ENCODE results near the gene MRLN. TPM values are rescaled to one million over a fixed set of nuclear protein-coding genes. Genes with fewer than 3 reads are reported as not detected.

Gene MRLN
- total and polyA plus RNA-seq, 2 donors: 5.7 TPM; not detected in 1

DNA sequence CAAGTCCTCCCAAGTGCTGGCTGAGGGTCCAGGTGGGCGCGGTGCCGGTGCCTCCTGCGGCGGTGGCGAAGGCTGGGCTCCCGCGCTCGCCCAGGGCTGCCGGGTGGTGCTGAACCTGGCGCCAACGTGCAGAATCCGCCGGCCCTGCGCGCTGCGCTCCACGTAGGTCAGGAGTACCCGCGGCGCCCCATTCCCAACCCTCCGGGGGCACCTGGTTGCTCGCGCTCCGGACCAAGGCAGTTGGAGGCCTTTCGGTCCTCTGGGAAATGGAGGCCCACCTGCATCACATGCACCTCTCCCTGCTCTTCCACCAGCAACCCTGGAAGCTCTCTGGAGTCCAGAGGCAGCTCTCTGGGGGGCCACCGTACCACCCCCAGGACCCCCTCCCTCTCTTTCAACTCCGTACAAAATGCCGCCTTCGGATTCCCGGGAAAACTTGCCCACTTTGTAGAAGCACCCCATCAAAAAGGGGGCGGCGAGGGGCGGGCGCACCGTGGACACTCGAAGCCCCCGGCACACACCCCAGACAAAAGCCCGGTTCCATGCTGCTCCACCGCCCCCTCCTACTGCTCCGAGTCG, 44.4 kb downstream of the MRLN start:
- no peaks in the 10 kb centered on the region for H3K4me1 ChIP-seq (ENCODE audit: insufficient read depth)
- H3K4me3 ChIP-seq (ENCODE audit: low read depth, low read length): peak overlapping the region; percentile 37
- no peak overlapping the region for H3K27ac ChIP-seq (ENCODE audit: low read depth)
- no peak for DNase-seq (ENCODE audit: extremely low spot score)
- under 1% methylated on average over 42 of the region's 42 CpGs for WGBS
- H3K36me3 ChIP-seq (ENCODE audit: insufficient read depth): no peaks in the 10 kb centered on the region

DNA sequence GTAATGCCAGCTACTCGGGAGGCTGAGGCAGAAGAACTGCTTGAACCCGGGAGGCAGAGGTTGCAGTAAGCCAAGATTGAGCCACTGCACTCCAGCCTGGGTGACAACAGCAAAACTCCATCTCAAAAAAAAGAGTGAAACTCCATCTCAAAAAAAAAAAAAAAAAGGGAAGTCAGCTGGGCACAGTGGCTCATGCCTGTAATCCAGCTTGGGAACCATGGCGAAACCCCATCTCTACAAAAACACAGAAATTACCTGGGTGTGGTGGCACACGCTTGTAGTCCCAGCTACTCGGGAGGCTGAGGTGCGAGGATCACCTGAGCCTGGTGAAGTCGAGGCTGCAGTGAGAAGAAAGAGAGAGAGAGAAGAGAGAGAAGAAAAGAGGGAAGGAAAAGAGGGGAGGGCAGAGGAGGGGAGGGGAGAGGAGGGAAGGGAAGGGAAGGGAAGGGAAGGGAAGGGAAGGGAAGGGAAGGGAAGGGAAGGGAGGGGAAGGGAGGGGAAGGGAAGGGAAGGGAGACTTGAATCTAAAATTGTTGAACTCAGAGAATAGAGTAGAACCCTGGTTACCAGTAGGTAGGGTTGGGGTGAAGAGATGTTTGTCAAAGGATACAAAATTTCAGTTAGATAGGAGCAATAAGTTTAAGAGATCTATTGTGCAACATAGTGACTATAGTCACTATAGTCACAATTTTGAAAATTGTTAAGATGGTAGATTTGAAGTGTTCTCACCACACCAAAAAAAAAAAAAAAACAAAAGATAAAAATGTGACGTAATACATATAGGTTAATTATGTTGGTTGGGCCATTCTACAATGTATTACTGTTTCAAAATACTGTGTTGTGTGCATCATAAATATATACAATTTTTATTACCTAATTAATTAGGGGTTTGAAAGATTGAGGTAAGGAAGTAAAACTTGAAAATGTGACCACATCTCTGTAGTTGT, 46.1 kb downstream of the MRLN start:
- H3K36me3 ChIP-seq (ENCODE audit: insufficient read depth): no peaks in the 10 kb centered on the region
- no peak overlapping the region for H3K4me3 ChIP-seq (ENCODE audit: low read depth, low read length)
- WGBS: 96% methylated on average over 8 of the region's 8 CpGs
- no peak overlapping the region for H3K27ac ChIP-seq (ENCODE audit: low read depth)
- no peaks in the 10 kb centered on the region for H3K4me1 ChIP-seq (ENCODE audit: insufficient read depth)
- no peak for DNase-seq (ENCODE audit: extremely low spot score)

DNA sequence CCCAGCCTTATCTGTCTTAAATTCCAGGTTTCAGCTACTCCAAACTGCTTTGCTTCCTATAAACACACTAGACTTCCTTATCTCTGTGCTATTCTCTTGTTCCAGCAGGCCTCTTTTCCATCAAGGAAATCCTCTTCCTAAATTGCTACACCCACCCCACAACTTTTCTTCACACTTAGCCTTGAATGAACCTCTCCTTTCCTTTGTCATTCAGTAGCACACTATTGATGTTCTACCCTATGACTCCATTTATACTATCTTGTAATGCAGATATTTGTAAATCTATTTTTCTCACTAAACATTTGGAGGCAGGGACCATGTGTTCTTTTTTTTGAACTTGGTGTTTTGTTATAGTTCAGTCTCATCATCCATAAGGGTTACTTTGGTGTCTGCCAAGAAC, 47.3 kb downstream of the MRLN start:
- Histone ChIP-seq H3K4me3 (ENCODE audit: low read depth, low read length) (no peak overlapping the region), H3K4me1 (ENCODE audit: insufficient read depth) (no peaks in the 10 kb centered on the region), H3K27ac (ENCODE audit: low read depth) (no peak overlapping the region), H3K36me3 (ENCODE audit: insufficient read depth) (no peaks in the 10 kb centered on the region)
- no peak for DNase-seq (ENCODE audit: extremely low spot score)

DNA sequence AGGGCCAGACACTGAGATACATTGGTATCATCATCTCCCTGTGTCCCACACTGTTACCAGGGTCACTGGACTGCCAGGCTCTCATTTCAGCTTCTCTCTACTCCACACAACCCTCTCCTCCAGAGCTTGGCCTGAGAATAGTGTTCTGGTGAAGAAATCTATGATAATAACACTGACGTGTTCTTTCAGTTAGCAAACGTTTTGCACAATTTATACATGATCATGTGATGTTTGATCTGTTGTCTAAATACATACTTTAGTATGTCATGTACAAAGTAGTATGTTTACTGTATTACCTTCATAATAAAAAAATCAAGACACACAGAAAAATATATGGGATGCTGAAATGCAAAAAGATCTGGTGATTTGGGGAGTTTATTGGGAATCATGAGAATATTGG, 48.6 kb downstream of the MRLN start:
- DNase-seq (ENCODE audit: extremely low spot score): no peak
- Histone ChIP-seq H3K27ac (ENCODE audit: low read depth) (no peak overlapping the region), H3K4me1 (ENCODE audit: insufficient read depth) (no peaks in the 10 kb centered on the region), H3K36me3 (ENCODE audit: insufficient read depth) (no peaks in the 10 kb centered on the region), H3K4me3 (ENCODE audit: low read depth, low read length) (no peak overlapping the region)
- 61% methylated on average over 2 of the region's 2 CpGs for WGBS

DNA sequence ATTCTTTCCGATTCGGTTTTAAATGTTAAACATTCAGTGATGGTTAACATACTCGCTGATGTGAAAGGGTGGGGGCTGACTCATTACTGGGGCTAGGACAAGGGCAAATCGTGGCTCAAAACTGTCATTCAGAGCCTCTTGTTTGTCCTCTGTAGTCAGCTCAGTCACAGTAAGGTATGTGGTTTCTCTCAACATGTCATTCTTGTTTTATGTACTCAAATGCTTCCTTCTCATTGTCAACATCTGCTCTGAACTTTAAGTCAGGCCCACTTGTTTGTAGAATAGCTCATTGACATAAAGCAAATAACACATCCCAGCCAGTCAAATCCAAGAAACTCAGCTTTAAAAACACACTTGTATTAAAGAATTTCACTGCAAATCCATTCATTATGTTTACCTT, 50.9 kb downstream of the MRLN start:
- Histone ChIP-seq H3K27ac (ENCODE audit: low read depth) (no peak overlapping the region), H3K4me3 (ENCODE audit: low read depth, low read length) (no peak overlapping the region), H3K36me3 (ENCODE audit: insufficient read depth) (no peaks in the 10 kb centered on the region), H3K4me1 (ENCODE audit: insufficient read depth) (no peaks in the 10 kb centered on the region)
- WGBS: 73% methylated on average over 4 of the region's 4 CpGs
- no peak for DNase-seq (ENCODE audit: extremely low spot score)

DNA sequence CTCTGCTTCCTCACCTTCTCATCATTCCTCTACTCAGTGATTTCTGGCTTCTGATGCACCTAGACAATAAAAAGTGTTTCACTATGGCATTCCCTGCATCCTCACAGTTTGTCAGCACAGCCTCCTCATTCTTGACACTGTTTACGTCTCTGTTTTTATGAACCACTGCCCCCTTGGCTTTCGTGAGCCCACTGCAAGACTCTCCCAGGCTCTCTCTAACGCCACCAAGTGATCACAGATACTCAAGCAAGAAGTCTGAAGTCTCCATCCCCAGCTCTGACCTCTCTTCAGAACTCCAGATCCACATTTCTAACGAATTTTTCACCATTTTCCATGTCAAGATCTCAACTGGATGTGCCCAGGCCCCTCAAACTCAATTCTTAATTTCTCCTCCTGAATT, 52.5 kb downstream of the MRLN start:
- H3K4me1 ChIP-seq (ENCODE audit: insufficient read depth): no peaks in the 10 kb centered on the region
- WGBS: 47% methylated on average over 4 of the region's 4 CpGs
- no peak overlapping the region for H3K27ac ChIP-seq (ENCODE audit: low read depth)
- no peaks in the 10 kb centered on the region for H3K36me3 ChIP-seq (ENCODE audit: insufficient read depth)
- DNase-seq (ENCODE audit: extremely low spot score): no peak
- H3K4me3 ChIP-seq (ENCODE audit: low read depth, low read length): no peak overlapping the region

DNA sequence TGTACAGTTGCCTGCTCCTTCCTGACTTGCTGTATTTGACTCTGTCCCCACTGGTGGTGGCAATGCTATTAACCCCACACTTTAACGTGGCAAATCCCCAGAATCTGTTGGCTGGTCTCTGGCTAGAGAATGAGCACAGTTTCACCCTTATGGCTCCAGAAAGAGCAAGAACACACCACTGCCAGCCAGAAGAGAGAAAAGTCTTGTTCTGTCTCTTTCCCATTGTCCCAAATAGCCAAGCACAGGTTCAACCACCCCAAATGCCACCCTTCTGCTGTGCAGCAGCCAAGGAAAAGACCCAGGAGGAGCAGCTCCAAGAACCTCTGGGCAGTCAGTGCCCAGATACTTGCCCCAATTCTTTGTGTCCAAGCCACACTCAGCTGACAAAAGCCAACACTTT, 54.9 kb downstream of the MRLN start:
- no peaks in the 10 kb centered on the region for H3K36me3 ChIP-seq (ENCODE audit: insufficient read depth)
- no peak overlapping the region for H3K4me3 ChIP-seq (ENCODE audit: low read depth, low read length)
- H3K4me1 ChIP-seq (ENCODE audit: insufficient read depth): no peaks in the 10 kb centered on the region
- 71% methylated on average over 1 of the region's 1 CpG for WGBS
- DNase-seq (ENCODE audit: extremely low spot score): no peak
- H3K27ac ChIP-seq (ENCODE audit: low read depth): no peak overlapping the region

DNA sequence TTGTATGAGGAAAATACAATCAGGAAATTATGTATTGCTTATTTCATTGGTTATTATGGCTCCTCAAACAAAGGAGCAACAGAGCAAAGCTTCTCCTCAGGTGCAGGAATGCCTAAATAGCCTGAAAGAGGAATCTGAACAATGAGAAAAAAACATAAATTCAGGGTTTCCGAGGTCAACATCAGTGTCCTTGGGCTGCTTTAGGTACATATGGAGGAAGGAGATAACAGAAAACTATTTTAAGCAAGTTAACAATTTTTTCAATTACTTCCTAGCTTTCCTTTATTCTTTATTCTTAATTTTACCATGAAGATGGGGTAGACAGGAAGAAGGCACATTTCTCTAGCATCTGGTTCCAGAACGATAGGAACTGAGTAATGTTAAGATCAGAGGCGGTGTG, 57.6 kb downstream of the MRLN start:
- 79% methylated on average over 3 of the region's 3 CpGs for WGBS
- DNase-seq (ENCODE audit: extremely low spot score): no peak
- no peaks in the 10 kb centered on the region for H3K36me3 ChIP-seq (ENCODE audit: insufficient read depth)
- H3K4me1 ChIP-seq (ENCODE audit: insufficient read depth): no peaks in the 10 kb centered on the region
- no peak overlapping the region for H3K4me3 ChIP-seq (ENCODE audit: low read depth, low read length)
- no peak overlapping the region for H3K27ac ChIP-seq (ENCODE audit: low read depth)

DNA sequence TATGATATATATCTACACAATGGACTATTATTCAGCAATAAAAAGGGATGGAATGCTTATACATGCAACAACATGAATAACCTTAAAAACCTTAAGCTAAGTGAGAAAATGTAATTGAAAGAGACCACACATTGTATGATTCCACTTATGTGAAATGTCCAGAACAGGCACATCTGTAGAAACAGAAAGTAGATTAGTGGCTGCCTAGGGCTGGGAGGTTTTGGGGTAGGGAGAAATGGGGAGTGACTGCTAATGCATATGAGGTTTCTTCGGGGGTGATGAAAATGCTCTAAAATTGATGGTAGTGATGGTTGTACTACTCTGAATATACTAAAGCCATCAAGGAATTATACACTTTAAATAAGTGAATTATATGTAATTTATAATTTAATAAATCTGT, 58.3 kb downstream of the MRLN start:
- no peak for DNase-seq (ENCODE audit: extremely low spot score)
- Histone ChIP-seq H3K4me1 (ENCODE audit: insufficient read depth) (no peaks in the 10 kb centered on the region), H3K4me3 (ENCODE audit: low read depth, low read length) (no peak overlapping the region), H3K27ac (ENCODE audit: low read depth) (no peak overlapping the region), H3K36me3 (ENCODE audit: insufficient read depth) (no peaks in the 10 kb centered on the region)
- WGBS: 99% methylated on average over 1 of the region's 1 CpG

DNA sequence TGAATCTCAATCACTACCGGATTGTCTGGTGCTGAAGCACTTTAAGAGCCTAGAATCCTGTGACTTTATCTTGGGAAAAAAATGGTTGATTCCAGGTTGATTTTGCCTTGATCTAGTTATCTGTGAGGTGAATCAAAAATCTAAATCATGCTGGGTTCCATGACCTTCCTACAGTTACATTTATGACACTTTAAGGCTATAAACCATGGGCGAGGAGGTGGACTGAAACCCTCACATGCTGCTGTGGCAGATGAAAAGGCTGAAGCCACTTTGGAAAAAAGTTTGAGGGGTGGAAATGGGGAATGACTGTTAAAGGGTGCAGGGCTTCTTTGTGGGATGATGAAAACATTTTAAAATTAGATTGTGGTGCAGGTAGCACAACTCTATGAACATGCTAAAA, 61.1 kb downstream of the MRLN start:
- Histone ChIP-seq H3K4me3 (ENCODE audit: low read depth, low read length) (no peak overlapping the region), H3K4me1 (ENCODE audit: insufficient read depth) (no peaks in the 10 kb centered on the region), H3K36me3 (ENCODE audit: insufficient read depth) (no peaks in the 10 kb centered on the region), H3K27ac (ENCODE audit: low read depth) (no peak overlapping the region)
- DNase-seq (ENCODE audit: extremely low spot score): no peak
- 69% methylated on average over 2 of the region's 2 CpGs for WGBS

DNA sequence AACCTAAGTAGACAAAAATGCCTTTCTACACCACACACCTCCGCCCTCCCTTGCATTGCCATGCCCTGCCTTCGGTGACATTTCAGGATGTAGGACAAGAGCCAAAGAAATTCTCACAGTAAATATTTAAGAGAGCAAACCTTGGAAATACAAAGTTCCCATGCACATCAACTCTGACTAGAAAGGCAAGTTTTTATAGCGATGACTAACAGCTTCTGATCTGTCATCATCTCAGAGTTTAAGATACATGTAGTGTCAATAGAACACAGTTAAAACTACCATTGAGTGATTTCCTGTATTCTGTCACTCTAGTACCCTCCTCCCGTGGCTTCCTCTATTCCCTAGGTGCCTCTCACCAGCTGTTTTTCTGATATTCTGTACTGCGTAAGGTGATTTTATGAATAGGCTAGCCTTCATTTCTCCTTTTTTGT, 64.3 kb downstream of the MRLN start:
- Histone ChIP-seq H3K27ac (ENCODE audit: low read depth) (no peak overlapping the region), H3K4me1 (ENCODE audit: insufficient read depth) (no peaks in the 10 kb centered on the region), H3K4me3 (ENCODE audit: low read depth, low read length) (no peak overlapping the region), H3K36me3 (ENCODE audit: insufficient read depth) (no peaks in the 10 kb centered on the region)
- no peak for DNase-seq (ENCODE audit: extremely low spot score)
- WGBS: 80% methylated on average over 5 of the region's 5 CpGs

DNA sequence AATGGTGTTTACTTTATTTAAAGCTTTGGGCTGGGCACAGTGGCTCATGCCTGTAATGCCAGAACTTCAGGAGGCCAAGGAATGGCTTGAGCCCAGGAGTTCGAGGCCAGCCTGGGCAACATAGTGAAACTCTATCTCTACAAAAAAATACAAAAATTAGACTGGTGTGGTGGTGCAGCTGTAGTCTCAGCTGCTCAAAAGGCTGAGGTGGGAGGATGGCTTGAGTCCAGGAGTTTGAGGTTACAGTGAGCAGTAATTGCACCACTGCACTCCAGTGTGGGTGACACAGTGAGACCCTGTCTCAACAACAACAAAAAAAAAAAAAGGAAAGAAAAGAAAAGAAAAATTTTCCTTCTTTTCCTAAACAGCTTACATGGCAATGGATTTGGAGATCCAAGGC, 65.6 kb downstream of the MRLN start:
- H3K4me3 ChIP-seq (ENCODE audit: low read depth, low read length): no peak overlapping the region
- H3K36me3 ChIP-seq (ENCODE audit: insufficient read depth): no peaks in the 10 kb centered on the region
- 97% methylated on average over 1 of the region's 1 CpG for WGBS
- no peak overlapping the region for H3K27ac ChIP-seq (ENCODE audit: low read depth)
- DNase-seq (ENCODE audit: extremely low spot score): no peak
- no peaks in the 10 kb centered on the region for H3K4me1 ChIP-seq (ENCODE audit: insufficient read depth)
